HG03066 (cell line): ENCODE measurements around the gene TUBA4B.

Source experiments
- ATAC-seq: cut with Tn5 transposase; IDR thresholded peaks from one replicate; pipeline ENCODE4 v1.9.1; 2021; ENCODE audit warnings: low read depth; ENCODE audit not compliant: unreplicated experiment

TUBA4B gene

DNA sequence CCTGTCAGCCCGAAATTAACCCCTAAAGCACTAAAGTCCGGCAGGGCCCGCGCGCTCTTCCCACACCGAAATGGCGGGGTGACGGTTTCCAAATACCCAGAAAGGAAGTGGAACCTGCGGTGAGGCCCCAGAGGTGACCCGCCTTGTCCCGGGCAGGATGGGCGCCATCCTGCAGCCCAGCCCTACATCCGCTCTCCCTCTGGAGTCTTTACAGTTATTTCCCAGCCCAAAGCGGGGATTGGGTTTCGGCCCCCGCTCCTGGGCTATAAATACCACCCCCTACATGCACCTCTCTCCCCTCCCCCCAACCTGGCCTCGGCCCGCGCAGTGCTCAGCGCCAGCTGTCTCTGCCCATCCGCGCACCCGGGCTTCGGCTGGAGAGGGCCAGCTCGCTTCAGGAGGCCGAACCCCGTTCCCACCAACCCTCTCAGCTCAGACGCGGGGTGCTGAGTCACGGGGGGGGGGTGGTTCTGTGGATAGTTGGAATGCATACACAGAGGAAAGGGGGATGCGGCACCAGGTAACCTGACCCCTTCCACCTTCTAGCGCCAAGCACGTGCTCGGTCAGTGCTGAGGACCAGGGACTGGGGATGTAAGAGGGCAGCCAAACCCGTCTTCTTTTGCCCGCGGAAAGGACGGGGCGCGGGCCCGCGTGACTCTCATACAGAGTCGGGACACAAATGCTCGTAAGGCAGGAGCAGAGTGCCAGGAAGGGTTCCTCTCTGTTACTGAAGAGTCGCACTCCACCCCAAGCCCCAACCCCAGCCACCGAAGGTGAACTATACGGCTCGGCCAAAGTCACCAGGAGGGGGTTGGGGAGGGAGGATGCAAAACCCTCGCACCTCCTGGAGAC lies at the start of gene TUBA4B:
TUBA4B (plus strand) TSS at position 344 of the 853 bp plus-strand sequence; CDS start at position 509, 165 bp downstream.
- no peak for ATAC-seq

- no peak for ATAC-seq
These were observed 48.4 kb upstream of the TUBA4B start for GRCh38 chr2:219204425-219205164.

DNA sequence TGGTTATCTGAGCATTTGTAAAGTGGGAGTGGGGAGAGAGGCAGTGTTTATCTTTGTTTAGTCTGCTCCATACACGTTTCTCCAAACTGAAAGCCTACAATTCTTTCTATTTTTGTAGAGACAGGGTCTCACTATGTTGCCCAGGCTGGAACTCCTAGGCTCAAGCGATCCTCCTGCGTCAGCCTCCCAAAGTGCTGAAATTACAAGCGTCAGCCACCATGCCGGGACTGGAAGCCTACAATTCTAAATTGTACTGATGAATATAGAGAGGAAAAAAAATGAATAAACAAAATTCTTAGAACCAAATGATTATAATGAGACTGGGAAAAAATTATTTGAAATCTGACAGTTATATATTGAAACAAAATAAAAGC lies 47.9 kb upstream of the TUBA4B start:
- no peak for ATAC-seq

- no peak for ATAC-seq
These were observed 47.1 kb upstream of the TUBA4B start for GRCh38 chr2:219205981-219206327.

DNA sequence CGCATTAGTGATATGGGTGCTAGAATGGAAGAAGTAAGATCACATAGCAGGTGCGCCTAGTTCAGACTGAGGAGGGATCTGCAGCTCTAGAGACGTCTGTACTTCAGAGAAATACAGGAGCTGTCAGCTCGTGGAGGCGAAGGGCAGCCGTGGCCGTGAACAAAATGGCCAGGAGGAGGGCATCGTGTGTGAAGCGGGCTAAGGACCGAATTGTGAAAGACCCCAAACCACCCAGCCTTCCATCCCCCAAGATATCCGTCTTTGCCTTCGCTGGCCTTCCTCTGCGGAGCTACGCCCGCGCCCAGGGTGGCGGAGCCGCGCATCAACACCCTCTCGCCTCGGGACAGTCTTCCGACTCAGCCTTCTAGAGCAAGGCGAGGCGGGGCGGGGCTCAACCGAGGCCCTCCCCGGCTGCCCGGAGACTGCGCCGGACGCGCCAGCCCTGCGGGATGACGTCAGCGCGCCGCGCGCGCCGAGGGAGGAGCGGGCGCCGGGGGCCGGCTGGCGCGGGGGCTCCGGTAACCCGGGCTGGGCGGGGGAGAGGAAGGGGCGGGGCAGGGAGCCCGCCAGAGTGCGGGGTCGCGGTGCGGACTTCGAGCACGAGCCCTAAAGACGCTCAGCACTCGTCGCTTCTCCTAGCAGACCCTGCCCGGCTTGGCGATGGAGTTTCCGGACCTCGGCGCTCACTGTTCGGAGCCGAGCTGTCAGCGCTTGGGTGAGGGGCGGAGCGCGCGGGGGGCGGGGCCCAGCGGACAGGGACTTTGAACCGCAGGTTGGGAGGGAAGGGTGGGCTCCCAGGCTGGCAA lies 46.5 kb upstream of the TUBA4B start, which contains the start of gene ZFAND2B:
ZFAND2B (plus strand) TSS at position 455 of the 806 bp plus-strand sequence; CDS start at position 661, 206 bp downstream.
- peak; percentile 96 for ATAC-seq

DNA sequence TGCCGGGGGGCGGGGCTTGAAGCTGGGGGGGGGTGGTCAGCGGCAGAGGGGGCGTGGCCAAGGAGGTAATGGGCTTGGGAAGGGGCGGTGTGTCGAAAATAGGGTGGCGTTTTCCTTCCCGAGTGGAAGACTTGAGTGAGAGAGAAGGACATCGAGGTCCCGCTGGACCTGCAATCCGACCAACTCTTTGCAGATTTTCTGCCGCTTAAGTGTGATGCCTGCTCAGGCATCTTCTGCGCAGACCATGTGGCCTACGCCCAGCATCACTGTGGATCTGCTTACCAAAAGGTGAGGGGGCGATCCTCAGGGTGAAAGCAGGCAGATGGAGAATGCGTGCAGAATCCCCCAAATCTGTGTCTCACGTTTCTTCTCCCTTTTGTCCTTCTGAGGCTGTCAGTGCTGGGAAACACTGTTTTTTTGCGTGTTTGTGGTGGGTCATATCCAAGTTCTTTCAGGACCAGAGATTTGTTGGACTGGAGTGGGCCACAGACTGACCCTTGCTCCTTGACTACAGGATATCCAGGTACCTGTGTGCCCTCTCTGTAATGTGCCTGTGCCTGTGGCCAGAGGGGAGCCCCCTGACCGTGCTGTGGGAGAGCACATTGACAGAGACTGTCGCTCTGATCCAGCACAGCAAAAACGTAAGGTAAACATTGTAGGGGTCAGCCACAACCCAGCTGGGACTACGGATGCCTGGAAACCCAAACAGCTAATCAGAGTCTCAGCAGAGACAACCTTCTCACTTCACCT lies 45.7 kb upstream of the TUBA4B start:
- no peak for ATAC-seq

- ATAC-seq, result no peak
These were observed 44.9 kb upstream of the TUBA4B start for GRCh38 chr2:219207884-219208740.

GRCh38 chr2:219209236-219210195 lies 43.5 kb upstream of the TUBA4B start:
- no peak for ATAC-seq

GRCh38 chr2:219210196-219210885 lies 42.7 kb upstream of the TUBA4B start:
- no peak for ATAC-seq

DNA sequence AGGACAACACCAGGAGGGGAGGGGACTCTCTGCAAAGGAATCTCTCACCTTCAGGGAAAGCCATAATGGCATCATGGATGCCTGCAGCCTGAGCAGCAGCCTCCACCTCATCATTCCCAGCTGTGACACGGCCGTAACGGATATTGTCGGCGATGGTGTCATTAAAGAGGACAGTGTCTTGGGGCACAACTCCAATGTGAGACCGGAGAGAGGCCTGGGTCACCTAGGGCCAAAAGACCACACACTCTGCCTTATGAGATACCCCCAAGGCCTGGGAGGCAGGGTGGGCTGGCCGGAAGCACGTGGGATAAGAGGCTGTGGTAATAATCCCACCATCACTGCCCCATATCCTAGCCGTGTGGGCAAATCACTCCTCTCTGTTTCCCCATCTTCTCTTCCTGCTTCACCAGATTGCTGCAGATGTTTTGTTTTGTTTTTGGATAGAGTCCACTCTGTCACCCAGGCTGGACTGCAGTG lies 42.1 kb upstream of the TUBA4B start:
- ATAC-seq, result no peak

- ATAC-seq, result no peak
These were observed 40.0 kb upstream of the TUBA4B start for GRCh38 chr2:219213026-219213415.

GRCh38 chr2:219213486-219214071 lies 39.5 kb upstream of the TUBA4B start:
- ATAC-seq, result no peak

DNA sequence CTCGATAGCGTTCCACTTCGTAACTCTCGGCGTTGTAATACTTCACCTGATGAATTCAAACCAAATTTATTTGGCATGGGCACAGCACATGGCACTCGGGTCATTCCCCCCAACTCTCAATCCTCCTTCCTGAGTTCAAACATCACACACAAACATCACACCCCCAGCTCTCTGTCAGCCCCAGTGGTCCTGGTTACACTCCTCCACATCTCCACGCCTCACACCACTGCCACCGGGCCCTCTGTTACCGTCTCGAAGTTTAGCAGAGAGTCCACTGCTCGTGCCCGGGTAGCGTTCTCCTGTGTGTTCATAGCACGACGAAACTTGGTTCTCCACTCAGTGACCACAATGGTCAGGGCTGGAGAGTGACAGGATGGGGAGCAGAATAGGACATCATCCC lies 38.9 kb upstream of the TUBA4B start:
- ATAC-seq, result no peak

DNA sequence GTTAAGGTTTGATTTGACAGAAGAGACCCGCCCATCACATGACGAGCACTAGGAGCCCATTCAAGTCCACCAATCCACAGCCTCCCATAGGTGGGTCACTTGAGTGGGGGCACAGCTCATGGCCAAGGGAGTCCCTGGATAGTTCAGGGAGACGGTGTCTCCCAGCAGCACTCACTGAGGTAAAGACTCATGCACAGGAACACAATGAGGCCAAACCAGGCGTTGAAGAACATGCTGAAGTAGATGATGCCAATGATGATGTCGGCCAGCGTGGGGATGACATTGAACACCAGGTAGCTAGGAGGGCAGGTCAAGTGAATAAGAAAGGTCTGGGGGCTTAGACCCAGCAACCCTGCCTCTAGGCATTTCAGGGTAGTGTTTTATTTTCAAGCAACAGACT lies 38.3 kb upstream of the TUBA4B start:
- no peak for ATAC-seq

GRCh38 chr2:219215871-219216534 lies 37.0 kb upstream of the TUBA4B start:
- no peak for ATAC-seq

DNA sequence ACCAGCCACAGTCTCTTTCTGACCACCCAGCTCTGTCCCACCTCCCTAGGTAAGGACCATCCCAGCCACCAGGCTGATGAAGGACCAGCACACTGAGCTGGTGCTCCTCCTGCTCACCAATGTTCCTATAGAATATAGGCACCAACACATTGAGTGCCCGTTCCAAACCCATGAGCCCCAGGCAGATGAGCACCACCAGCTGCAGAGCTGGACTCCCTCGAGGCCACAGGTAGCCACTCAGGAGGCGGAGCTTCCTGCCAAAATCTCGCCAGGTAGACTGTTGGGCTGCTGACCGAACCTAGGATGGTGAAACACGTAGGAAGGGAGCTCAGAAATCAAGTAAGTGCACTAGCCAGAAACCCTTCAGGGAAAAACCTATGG lies 36.5 kb upstream of the TUBA4B start:
- ATAC-seq, result no peak
